GM13977 (cell line): ENCODE measurements around the gene PSRC1.

ENCODE experiments used
- DNase-seq: peaks from one replicate; pipeline ENCODE4 v3.0.0; 2012; ENCODE audit warnings: low spot score
- in situ Hi-C: fragments of 300-500 bp; cut with MboI; formaldehyde crosslinking; loops from one replicate; pipeline ENCODE4 v1.12.0; 2022; ENCODE audit warnings: low sequenced_read_pairs, low pct_unique_long_range_greater_than_20kb, mixed read lengths, inconsistent platforms; ENCODE audit not compliant: unreplicated experiment
- TF ChIP-seq, protein P1 (sequence below): IDR thresholded peaks from 2 replicates; pipeline ENCODE4 v1.5.1; 2012; ENCODE audit warnings: mild to moderate bottlenecking, control low read depth; ENCODE audit not compliant: insufficient read depth; ENCODE audit errors: extremely low read depth, missing control alignments

Gene PSRC1

DNA sequence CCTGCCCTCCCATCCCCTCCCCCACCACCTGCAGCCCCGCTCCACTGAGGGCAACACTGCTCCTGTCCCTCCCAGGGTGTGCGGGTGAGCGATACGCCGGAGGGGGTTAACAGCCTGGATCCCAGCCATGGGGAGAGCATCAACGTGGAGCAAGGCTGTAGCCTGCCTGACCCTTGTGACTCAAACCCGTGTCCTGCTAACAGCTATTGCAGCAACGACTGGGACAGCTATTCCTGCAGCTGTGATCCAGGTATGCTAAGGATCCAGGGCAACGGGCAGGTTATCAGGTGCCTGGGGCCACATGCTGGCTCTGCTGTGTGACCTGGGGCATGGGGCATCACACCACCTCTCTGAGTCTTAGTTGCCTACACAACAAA lies 18.6 kb downstream of the PSRC1 start:
- in situ Hi-C loops: loop anchor here (10.0 kb wide), 1 partner anchor 270 kb away; the partner anchor contains the start of gene GPR61
- TF ChIP-seq, protein P1, sequence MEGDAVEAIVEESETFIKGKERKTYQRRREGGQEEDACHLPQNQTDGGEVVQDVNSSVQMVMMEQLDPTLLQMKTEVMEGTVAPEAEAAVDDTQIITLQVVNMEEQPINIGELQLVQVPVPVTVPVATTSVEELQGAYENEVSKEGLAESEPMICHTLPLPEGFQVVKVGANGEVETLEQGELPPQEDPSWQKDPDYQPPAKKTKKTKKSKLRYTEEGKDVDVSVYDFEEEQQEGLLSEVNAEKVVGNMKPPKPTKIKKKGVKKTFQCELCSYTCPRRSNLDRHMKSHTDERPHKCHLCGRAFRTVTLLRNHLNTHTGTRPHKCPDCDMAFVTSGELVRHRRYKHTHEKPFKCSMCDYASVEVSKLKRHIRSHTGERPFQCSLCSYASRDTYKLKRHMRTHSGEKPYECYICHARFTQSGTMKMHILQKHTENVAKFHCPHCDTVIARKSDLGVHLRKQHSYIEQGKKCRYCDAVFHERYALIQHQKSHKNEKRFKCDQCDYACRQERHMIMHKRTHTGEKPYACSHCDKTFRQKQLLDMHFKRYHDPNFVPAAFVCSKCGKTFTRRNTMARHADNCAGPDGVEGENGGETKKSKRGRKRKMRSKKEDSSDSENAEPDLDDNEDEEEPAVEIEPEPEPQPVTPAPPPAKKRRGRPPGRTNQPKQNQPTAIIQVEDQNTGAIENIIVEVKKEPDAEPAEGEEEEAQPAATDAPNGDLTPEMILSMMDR: no peak
- no peak for DNase-seq

DNA sequence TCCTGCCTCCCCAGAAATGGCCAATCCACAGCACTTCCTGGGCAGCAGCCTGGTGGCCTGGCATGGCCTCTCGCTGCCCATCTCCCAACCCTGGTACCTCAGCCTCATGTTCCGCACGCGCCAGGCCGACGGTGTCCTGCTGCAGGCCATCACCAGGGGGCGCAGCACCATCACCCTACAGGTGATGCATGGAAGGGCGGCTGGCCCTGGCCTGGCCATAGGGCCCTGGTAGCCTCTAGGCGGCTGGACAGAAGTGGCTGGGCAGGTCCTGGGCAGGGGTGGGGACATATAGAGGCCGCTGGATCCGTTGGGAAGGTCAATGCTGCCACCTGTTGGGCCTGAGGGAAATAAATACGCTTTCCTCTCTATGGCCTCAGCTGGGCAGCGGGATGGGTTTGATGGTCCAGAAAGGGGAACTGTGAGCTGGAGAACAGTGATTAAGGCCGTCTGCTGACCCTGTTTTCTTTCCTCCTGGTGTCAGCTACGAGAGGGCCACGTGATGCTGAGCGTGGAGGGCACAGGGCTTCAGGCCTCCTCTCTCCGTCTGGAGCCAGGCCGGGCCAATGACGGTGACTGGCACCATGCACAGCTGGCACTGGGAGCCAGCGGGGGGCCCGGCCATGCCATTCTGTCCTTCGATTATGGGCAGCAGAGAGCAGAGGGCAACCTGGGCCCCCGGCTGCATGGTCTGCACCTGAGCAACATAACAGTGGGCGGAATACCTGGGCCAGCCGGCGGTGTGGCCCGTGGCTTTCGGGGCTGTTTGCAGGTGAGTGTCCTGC lies 19.2 kb downstream of the PSRC1 start:
- TF ChIP-seq, protein P1: peak; percentile 97
- DNase-seq: peak; percentile 91
- in situ Hi-C loops: loop anchor here (10.0 kb wide), 1 partner anchor 271 kb away; the partner anchor contains the start of gene GPR61

DNA sequence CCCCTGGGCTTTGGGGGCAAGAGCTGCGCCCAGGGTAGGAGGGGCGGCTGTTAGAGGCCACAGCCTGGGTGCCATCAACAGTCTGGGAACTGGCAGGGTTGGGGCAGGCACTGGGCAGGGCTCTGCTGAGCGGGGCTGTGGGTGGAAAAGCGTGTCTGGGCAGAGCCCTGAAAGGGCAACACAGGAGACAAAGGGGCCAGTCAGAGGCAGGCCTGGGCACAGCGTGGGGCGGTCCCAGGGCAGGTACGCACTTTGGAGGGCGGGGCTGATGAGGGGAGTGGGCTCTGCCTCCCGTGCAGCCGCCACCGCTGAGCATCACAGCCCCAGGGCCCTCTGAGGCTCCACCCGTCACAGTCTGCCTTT lies 19.7 kb downstream of the PSRC1 start:
- DNase-seq: no peak
- in situ Hi-C loops: loop anchor here (10.0 kb wide), 1 partner anchor 272 kb away; the partner anchor contains the start of gene GPR61
- TF ChIP-seq, protein P1: no peak

DNA sequence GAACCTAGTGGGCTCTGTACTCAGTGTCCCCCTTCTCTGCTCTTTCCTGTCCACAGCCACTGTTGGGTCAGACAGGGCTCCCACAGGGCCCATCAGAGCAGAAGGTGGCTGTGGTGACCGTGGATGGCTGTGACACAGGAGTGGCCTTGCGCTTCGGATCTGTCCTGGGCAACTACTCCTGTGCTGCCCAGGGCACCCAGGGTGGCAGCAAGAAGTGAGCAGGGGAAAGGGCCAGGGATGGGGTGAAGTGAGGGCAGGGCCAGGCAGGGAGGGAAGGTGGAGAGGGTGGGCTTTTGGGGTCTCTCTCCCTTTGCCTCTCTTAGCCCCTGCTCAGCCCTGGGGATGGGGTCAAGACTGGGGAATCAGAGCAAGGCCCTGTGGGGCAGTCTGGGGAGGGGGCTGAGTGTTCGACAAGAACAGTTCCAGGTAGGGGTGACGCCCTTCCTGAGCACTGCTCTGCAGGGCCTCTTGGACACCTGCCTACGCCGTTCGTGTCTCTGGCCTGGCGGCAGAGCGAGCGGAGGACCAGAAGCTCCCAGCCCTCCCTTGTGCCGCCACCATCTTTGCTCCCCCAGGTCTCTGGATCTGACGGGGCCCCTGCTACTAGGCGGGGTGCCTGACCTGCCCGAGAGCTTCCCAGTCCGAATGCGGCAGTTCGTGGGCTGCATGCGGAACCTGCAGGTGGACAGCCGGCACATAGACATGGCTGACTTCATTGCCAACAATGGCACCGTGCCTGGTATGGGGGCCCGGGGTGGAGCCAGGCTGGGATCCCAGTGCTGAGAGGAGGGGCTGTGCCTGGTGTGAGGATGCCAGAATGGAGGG lies 20.5 kb downstream of the PSRC1 start:
- in situ Hi-C loops: loop anchor here (10.0 kb wide), 1 partner anchor 272 kb away; the partner anchor contains the start of gene GPR61
- no peak for DNase-seq
- TF ChIP-seq, protein P1: no peak

DNA sequence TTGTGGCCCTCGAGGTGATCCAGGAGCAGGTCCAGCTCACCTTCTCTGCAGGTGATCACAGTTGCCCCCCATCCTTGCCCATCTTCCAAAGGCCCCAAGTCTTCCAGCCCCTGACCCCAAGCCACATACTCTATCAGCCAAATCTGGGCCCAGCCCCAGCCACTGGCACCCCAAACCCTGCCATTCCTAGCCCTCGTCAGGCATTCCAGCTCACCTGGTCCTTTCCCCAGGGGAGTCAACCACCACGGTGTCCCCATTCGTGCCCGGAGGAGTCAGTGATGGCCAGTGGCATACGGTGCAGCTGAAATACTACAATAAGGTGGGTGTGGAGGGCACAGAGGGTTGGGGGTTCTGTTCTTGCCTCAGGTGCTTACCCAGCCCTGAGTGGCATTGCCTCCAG lies 21.4 kb downstream of the PSRC1 start:
- no peak for DNase-seq
- in situ Hi-C loops: loop anchor here (10.0 kb wide), 1 partner anchor 273 kb away; the partner anchor contains the start of gene GPR61
- TF ChIP-seq, protein P1: no peak

DNA sequence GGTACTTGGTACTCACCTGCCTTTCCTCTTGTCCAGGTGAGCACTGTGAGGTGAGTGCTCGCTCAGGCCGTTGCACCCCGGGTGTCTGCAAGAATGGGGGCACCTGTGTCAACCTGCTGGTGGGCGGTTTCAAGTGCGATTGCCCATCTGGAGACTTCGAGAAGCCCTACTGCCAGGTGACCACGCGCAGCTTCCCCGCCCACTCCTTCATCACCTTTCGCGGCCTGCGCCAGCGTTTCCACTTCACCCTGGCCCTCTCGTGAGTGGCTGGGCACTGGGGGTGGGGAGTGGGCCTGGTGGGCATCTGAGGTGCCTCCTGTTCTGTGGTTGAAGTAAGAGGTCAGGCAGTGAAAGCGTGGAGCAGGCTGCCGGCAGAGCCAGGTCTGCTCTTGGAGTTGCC lies 21.9 kb downstream of the PSRC1 start:
- DNase-seq: no peak
- TF ChIP-seq, protein P1: no peak
- in situ Hi-C loops: loop anchor here (10.0 kb wide), 1 partner anchor 274 kb away; the partner anchor contains the start of gene GPR61
